ENCODE data around the gene SEC14L6.

GRCh38 chr22:30511109-30511508 lies 35.4 kb downstream of the SEC14L6 start:
- TF ChIP-seq POLR2A (IDR thresholded peaks at IDR 0.05) (no peak), CTCF (IDR thresholded peaks at IDR 0.05) (no peak), EP300 (IDR thresholded peaks at IDR 0.05) (no peak)
